Activated T-cell treated with anti-CD3 and anti-CD28 coated beads, Interleukin-2, amount 50 U/mL, for 24 hours (primary cell): Measurements from ENCODE around the gene TNN.
A peak's percentile ranks its signal among the peaks of the same experiment; 100 is the strongest.

ENCODE experiments used
- DNase-seq: peaks from one replicate; pipeline ENCODE4 v3.0.0-alpha.2; 2020
- H3K27ac Mint-ChIP-seq: 2 replicates; pipeline ENCODE4 v1.8.0; 2020; ENCODE audit warnings: mild to moderate bottlenecking, mixed read lengths
- H3K27me3 Mint-ChIP-seq: 2 replicates; pipeline ENCODE4 v1.8.0; 2020; ENCODE audit warnings: mixed read lengths
- H3K36me3 Mint-ChIP-seq: 2 replicates; pipeline ENCODE4 v1.8.0; 2020; ENCODE audit warnings: low read depth, mixed read lengths
- H3K4me1 Mint-ChIP-seq: 2 replicates; pipeline ENCODE4 v1.8.0; 2020; ENCODE audit warnings: low read depth, mixed read lengths
- H3K4me3 Mint-ChIP-seq: 2 replicates; pipeline ENCODE4 v1.8.0; 2020; ENCODE audit warnings: mild to moderate bottlenecking, moderate library complexity, mixed read lengths
- H3K9me3 Mint-ChIP-seq: 2 replicates; pipeline ENCODE4 v1.8.0; 2020; ENCODE audit warnings: mixed read lengths

Gene TNN

DNA sequence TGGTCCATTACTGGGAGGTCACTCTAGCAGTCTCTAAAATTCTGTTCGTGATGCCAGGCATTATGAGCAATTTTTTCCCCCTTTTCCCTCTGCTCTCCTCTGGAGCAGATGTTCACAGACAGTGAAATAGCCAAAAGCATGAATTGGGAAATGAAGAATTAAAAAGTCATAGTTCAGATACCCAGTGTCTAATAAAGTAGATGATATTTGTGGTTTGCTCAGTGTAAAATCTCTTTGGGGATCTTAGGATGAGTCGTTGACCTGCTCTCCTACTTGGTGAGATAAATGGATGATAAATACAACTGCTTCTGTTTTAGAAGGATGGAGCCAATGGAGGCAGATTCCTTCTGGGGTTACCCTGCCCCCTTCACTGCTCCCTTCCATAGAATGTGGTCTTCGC, 68.6 kb downstream of the TNN start:
- Mint-ChIP-seq H3K9me3 (no peaks in the 10 kb centered on the region), H3K36me3 (no peaks in the 10 kb centered on the region), H3K27me3 (peaks cover 17% of the 10 kb centered on the region), H3K4me1 (no peaks in the 10 kb centered on the region), H3K27ac (no peak overlapping the region), H3K4me3 (no peak overlapping the region)
- DNase-seq: no peak

DNA sequence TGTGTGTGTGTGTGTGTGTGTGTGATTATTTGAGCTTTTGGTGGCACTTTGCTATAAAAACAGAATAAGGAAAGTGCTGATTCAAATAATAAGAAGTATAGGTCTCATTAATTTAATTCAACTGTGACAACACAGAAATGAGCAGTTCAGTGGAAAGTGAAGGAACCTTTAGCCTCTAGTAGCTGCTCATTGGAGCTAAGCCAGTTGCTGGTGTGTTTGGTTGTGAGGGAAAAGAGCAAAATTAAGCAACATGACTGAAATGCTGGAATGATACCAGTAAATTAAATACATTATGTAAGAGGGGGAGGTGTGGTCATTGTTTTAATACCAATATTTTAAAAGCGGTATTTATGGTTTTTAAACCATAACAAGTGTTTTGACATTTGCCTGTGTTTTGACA, 69.7 kb downstream of the TNN start:
- H3K4me3 Mint-ChIP-seq: no peak overlapping the region
- H3K27ac Mint-ChIP-seq: no peak overlapping the region

DNA sequence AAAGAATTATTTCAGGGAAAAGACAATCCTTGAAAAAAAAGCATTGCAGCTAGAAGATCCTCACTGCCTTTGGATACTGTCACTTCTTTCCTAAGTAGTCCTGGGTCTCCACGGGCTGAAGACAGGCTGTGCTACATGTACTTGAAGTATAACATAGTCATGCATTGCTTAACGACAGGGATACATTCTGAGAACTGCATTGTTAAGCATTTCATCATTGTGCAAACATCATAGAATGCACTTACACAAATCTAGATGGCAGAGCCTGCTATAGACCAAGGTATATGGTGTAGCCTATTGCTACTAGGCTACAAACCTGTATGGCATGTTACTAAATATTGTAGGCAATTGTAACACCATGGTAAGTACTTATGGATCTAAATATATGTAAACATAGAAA, 70.9 kb downstream of the TNN start:
- Mint-ChIP-seq H3K27ac (no peak overlapping the region), H3K36me3 (no peaks in the 10 kb centered on the region), H3K4me3 (no peak overlapping the region), H3K27me3 (peaks cover 17% of the 10 kb centered on the region), H3K4me1 (peaks cover 4% of the 10 kb centered on the region), H3K9me3 (no peaks in the 10 kb centered on the region)
- no peak for DNase-seq

More for the DNA sequence above, 69.7 kb downstream of the TNN start:
- no peak for DNase-seq
- Mint-ChIP-seq H3K9me3 (no peaks in the 10 kb centered on the region), H3K27me3 (peaks cover 17% of the 10 kb centered on the region), H3K4me1 (peaks cover 4% of the 10 kb centered on the region), H3K36me3 (no peaks in the 10 kb centered on the region)

- Mint-ChIP-seq H3K36me3 (no peaks in the 10 kb centered on the region), H3K27ac (no peak overlapping the region), H3K27me3 (peaks cover 24% of the 10 kb centered on the region), H3K4me1 (peaks cover 6% of the 10 kb centered on the region), H3K4me3 (no peak overlapping the region), H3K9me3 (no peaks in the 10 kb centered on the region)
- no peak for DNase-seq
Observed at GRCh38 chr1:175145899-175146528, 78.4 kb downstream of the TNN start.

GRCh38 chr1:175146529-175147213, 79.0 kb downstream of the TNN start:
- H3K9me3 Mint-ChIP-seq: no peaks in the 10 kb centered on the region
- peak; percentile 81 for DNase-seq
- H3K4me3 Mint-ChIP-seq: no peak overlapping the region
- no peaks in the 10 kb centered on the region for H3K36me3 Mint-ChIP-seq
- H3K27me3 Mint-ChIP-seq: peaks cover 30% of the 10 kb centered on the region
- H3K27ac Mint-ChIP-seq: no peak overlapping the region
- peaks cover 8% of the 10 kb centered on the region for H3K4me1 Mint-ChIP-seq

- H3K27me3 Mint-ChIP-seq: peaks cover 36% of the 10 kb centered on the region
- H3K27ac Mint-ChIP-seq: no peak overlapping the region
- H3K4me3 Mint-ChIP-seq: no peak overlapping the region
- H3K9me3 Mint-ChIP-seq: no peaks in the 10 kb centered on the region
- no peak for DNase-seq
- H3K36me3 Mint-ChIP-seq: no peaks in the 10 kb centered on the region
- H3K4me1 Mint-ChIP-seq: peaks cover 8% of the 10 kb centered on the region
Observed at GRCh38 chr1:175147569-175147968, 79.9 kb downstream of the TNN start.

DNA sequence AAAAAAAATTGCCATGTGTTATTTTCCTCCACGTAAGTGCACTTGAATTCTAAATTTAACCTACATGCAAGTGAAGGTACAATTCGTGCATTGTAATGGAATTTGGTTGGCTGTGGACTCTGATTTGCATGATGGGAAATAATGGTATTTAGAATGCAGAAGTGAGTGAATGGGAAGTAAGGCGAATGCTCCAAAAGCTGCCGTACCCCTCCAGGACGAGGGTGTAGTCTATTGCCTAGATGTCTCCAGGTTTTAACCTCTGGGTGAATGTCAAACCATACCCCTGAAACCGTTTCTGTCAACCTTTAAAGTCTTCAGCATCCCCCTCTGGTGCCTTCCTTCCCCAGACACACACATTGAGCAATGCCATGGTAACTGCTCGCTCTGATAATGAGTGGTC, 80.4 kb downstream of the TNN start:
- Mint-ChIP-seq H3K4me1 (peaks cover 8% of the 10 kb centered on the region), H3K27ac (no peak overlapping the region), H3K4me3 (no peak overlapping the region), H3K36me3 (no peaks in the 10 kb centered on the region), H3K27me3 (peaks cover 40% of the 10 kb centered on the region), H3K9me3 (no peaks in the 10 kb centered on the region)
- no peak for DNase-seq

GRCh38 chr1:175150596-175151319, 83.1 kb downstream of the TNN start:
- peaks cover 47% of the 10 kb centered on the region for H3K27me3 Mint-ChIP-seq
- H3K27ac Mint-ChIP-seq: no peak overlapping the region
- H3K4me3 Mint-ChIP-seq: no peak overlapping the region
- peaks cover 16% of the 10 kb centered on the region for H3K4me1 Mint-ChIP-seq
- no peaks in the 10 kb centered on the region for H3K36me3 Mint-ChIP-seq
- DNase-seq: no peak
- no peaks in the 10 kb centered on the region for H3K9me3 Mint-ChIP-seq

GRCh38 chr1:175152006-175152652, 84.5 kb downstream of the TNN start:
- Mint-ChIP-seq H3K27me3 (peaks cover 43% of the 10 kb centered on the region), H3K9me3 (no peaks in the 10 kb centered on the region), H3K36me3 (no peaks in the 10 kb centered on the region), H3K27ac (no peak overlapping the region), H3K4me1 (peaks cover 16% of the 10 kb centered on the region), H3K4me3 (no peak overlapping the region)
- DNase-seq: peak; percentile 79

- peak; percentile 83 for DNase-seq
- H3K9me3 Mint-ChIP-seq: no peaks in the 10 kb centered on the region
Observed at GRCh38 chr1:175154629-175155472, 87.2 kb downstream of the TNN start.

GRCh38 chr1:175155473-175155856, 87.8 kb downstream of the TNN start:
- peaks cover 31% of the 10 kb centered on the region for H3K27me3 Mint-ChIP-seq
- H3K4me1 Mint-ChIP-seq: peaks cover 27% of the 10 kb centered on the region
- DNase-seq: no peak
- H3K27ac Mint-ChIP-seq: no peak overlapping the region
- no peaks in the 10 kb centered on the region for H3K9me3 Mint-ChIP-seq
- H3K36me3 Mint-ChIP-seq: peaks cover 25% of the 10 kb centered on the region
- no peak overlapping the region for H3K4me3 Mint-ChIP-seq

More at GRCh38 chr1:175154629-175155472, 87.2 kb downstream of the TNN start:
- H3K4me1 Mint-ChIP-seq: peaks cover 27% of the 10 kb centered on the region
- H3K4me3 Mint-ChIP-seq: no peak overlapping the region
- peaks cover 33% of the 10 kb centered on the region for H3K27me3 Mint-ChIP-seq
- H3K27ac Mint-ChIP-seq: no peak overlapping the region
- peaks cover 19% of the 10 kb centered on the region for H3K36me3 Mint-ChIP-seq

DNA sequence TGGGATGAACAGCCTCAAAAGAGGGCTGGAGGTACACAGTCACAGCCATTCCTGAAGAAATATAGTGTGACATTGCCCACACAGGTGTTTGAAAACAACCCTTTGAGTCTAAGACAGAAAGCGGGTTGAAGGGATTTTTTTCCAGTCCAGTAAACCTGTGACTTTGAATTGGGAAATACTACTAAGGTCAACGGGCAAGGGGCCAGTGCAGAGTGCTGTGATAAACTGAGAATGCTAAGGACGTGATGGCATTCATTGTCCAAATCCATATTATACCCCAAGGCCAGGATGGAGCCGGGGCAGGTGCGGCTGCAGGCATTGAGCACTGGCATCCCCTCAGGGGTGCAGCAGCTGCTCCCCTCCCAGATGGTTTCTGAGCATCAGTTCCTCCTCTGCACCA, 88.3 kb downstream of the TNN start:
- Mint-ChIP-seq H3K27me3 (peaks cover 27% of the 10 kb centered on the region), H3K27ac (no peak overlapping the region), H3K4me3 (no peak overlapping the region), H3K9me3 (no peaks in the 10 kb centered on the region), H3K36me3 (peaks cover 30% of the 10 kb centered on the region), H3K4me1 (peaks cover 27% of the 10 kb centered on the region)
- no peak for DNase-seq

DNA sequence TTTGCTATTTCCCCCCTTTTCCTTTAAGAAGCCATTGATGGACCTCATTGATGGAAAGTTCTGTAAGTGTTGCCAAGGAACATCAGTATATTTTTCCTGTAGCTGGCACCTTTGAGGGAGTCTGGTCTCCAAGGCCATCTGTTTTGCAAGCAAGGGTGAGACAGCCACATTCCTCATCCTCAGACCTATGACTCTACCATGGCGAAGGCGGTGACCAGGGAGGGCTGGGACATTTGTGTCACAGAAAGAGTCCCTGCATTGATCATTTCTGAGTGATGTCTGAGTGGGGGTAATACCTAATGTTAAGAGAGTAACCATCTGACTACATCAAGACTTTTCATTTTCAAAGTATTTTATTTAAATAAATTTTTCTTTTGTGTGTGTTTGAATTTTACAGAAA, 89.6 kb downstream of the TNN start:
- peaks cover 24% of the 10 kb centered on the region for H3K4me1 Mint-ChIP-seq
- H3K27ac Mint-ChIP-seq: peak overlapping the region; percentile 27
- H3K27me3 Mint-ChIP-seq: peaks cover 15% of the 10 kb centered on the region
- DNase-seq: no peak
- no peak overlapping the region for H3K4me3 Mint-ChIP-seq
- no peaks in the 10 kb centered on the region for H3K9me3 Mint-ChIP-seq
- H3K36me3 Mint-ChIP-seq: peaks cover 40% of the 10 kb centered on the region

DNA sequence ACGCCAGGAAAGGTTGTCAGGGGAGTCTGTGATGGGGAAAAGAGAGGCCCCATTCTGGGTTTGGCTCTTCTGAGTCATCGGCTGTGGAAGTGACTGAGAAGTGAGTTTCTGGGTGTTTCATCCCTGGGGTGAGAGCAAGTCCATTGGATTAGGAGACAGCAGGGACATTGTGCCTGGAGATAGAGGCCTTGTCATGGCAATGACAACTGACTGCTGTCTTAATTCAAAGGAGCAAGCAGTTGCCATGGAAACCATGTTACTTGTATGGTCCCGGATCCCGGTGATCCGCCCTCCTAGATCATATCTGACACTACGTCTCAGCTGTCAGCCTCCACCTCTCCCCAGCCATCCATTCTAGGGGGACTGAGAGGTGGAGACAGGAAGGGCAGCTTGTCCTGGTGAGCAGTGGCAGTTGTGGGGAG, 90.5 kb downstream of the TNN start:
- no peak overlapping the region for H3K4me3 Mint-ChIP-seq
- H3K9me3 Mint-ChIP-seq: no peaks in the 10 kb centered on the region
- peaks cover 24% of the 10 kb centered on the region for H3K4me1 Mint-ChIP-seq
- peaks cover 9% of the 10 kb centered on the region for H3K27me3 Mint-ChIP-seq
- DNase-seq: no peak
- peaks cover 49% of the 10 kb centered on the region for H3K36me3 Mint-ChIP-seq
- H3K27ac Mint-ChIP-seq: peak overlapping the region; percentile 76
